ENCODE data around the gene LILRB3. TPM values are rescaled to one million over a fixed set of nuclear protein-coding genes. Genes with fewer than 3 reads are reported as not detected.

The LILRB3 gene
- total RNA-seq, 4 donors from 2014 or later: 0.56 to 16.1 (median 10.1) TPM

GRCh38 chr19:54180691-54181091 is 42.1 kb downstream of the LILRB3 start:
- Histone ChIP-seq H3K27ac (no peak overlapping the region), H3K27me3 (no peaks in the 10 kb centered on the region), H3K4me1 (no peaks in the 10 kb centered on the region), H3K4me3 (replicated peaks in 1 of 3) (no peak overlapping the region), H3K36me3 (no peaks in the 10 kb centered on the region), H3K9me3 (no peaks in the 10 kb centered on the region)
- intact Hi-C loops (cut with DNase I): no loop called here
- 96% methylated on average over 36 to 37 of the region's 37 CpGs for WGBS, 2 donors
- DNase-seq: no peak
- TF ChIP-seq POLR2A (IDR thresholded peaks at IDR 0.05): no peak
- TF ChIP-seq CTCF (IDR thresholded peaks at IDR 0.05): no peak

GRCh38 chr19:54179921-54180461 is 42.8 kb downstream of the LILRB3 start:
- Histone ChIP-seq H3K27me3 (no peaks in the 10 kb centered on the region), H3K4me3 (replicated peaks in 1 of 3) (no peak overlapping the region), H3K36me3 (no peaks in the 10 kb centered on the region), H3K4me1 (no peaks in the 10 kb centered on the region), H3K27ac (no peak overlapping the region), H3K9me3 (no peaks in the 10 kb centered on the region)
- 60% methylated on average over 5 to 10 of the region's 10 CpGs for WGBS, 2 donors
- TF ChIP-seq CTCF (IDR thresholded peaks at IDR 0.05): no peak
- no peak for DNase-seq
- intact Hi-C loops (cut with DNase I): no loop called here

- no peaks in the 10 kb centered on the region for H3K9me3 ChIP-seq
- no peak for DNase-seq
- no peaks in the 10 kb centered on the region for H3K36me3 ChIP-seq
- H3K4me1 ChIP-seq: no peaks in the 10 kb centered on the region
- WGBS, 2 donors: 79 to 91% methylated on average over 9 to 10 of the region's 10 CpGs
- H3K27me3 ChIP-seq: no peaks in the 10 kb centered on the region
- intact Hi-C loops (cut with DNase I): no loop called here
- H3K4me3 ChIP-seq (replicated peaks in 1 of 3): no peak overlapping the region
- no peak overlapping the region for H3K27ac ChIP-seq
- TF ChIP-seq CTCF (IDR thresholded peaks at IDR 0.05) (no peak), POLR2A (IDR thresholded peaks at IDR 0.05) (no peak)
Observed at GRCh38 chr19:54179262-54179852, 43.5 kb downstream of the LILRB3 start.

- Histone ChIP-seq H3K4me1 (no peaks in the 10 kb centered on the region), H3K4me3 (replicated peaks in 1 of 3) (no peak overlapping the region), H3K9me3 (no peaks in the 10 kb centered on the region), H3K36me3 (no peaks in the 10 kb centered on the region), H3K27ac (no peak overlapping the region), H3K27me3 (no peaks in the 10 kb centered on the region)
- intact Hi-C loops (cut with DNase I): no loop called here
- DNase-seq: peak in 1 of 2 donors; percentile 32
- TF ChIP-seq POLR2A (IDR thresholded peaks at IDR 0.05) (no peak), CTCF (IDR thresholded peaks at IDR 0.05) (no peak)
- 72 to 79% methylated on average over 18 to 20 of the region's 23 CpGs for WGBS, 2 donors
Observed at GRCh38 chr19:54178581-54179261, 44.1 kb downstream of the LILRB3 start.
